Activated T-helper 1 cell treated with anti-CD3 and anti-CD28 coated beads, Interleukin-12 subunit alpha, Interleukin-12 subunit beta, Interleukin-2, Interleukin-4 antibody, amounts not matched to agents 30 ng/mL and 10 ng/mL and 1 ng/mL, durations not matched to agents 14 hours and 24 hours and 36 hours (primary cell): ENCODE results near the gene TOMM70. TPM values are rescaled to one million over a fixed set of nuclear protein-coding genes. Genes with fewer than 3 reads are reported as not detected.
A peak's percentile ranks its signal among the peaks of the same experiment; 100 is the strongest.

ENCODE experiments used
- DNase-seq: peaks from one replicate; pipeline ENCODE4 v3.0.0; 2021; ENCODE audit warnings: low spot score
- H3K27ac Mint-ChIP-seq: one replicate; pipeline ENCODE4 v1.8.0; 2021; ENCODE audit warnings: mild to moderate bottlenecking, mixed read lengths
- H3K27me3 Mint-ChIP-seq: one replicate; pipeline ENCODE4 v1.8.0; 2022; ENCODE audit warnings: mild to moderate bottlenecking, moderate library complexity, mixed read lengths; ENCODE audit not compliant: insufficient read depth
- H3K36me3 Mint-ChIP-seq: one replicate; pipeline ENCODE4 v1.8.0; 2021; ENCODE audit warnings: low read depth, mixed read lengths
- H3K4me1 Mint-ChIP-seq: one replicate; pipeline ENCODE4 v1.8.0; 2021; ENCODE audit warnings: low read depth, mixed read lengths
- H3K4me3 Mint-ChIP-seq: one replicate; pipeline ENCODE4 v1.8.0; 2021; ENCODE audit warnings: mild to moderate bottlenecking, moderate library complexity, mixed read lengths
- H3K9me3 Mint-ChIP-seq: one replicate; pipeline ENCODE4 v1.8.0; 2021; ENCODE audit warnings: mixed read lengths
- intact Hi-C: fragments of 100-400 bp; cut with micrococcal nuclease; formaldehyde crosslinking; loops from one replicate; pipeline ENCODE4 v1.15.1; 2024
- total RNA-seq: library from RNA; stranded (reverse); gene quantifications from 2 replicates; pipeline ENCODE4 v1.2.3, GENCODE V29; 2022

TOMM70 gene
- total RNA-seq, 1 donor from 2014 or later = 60.0 TPM

DNA sequence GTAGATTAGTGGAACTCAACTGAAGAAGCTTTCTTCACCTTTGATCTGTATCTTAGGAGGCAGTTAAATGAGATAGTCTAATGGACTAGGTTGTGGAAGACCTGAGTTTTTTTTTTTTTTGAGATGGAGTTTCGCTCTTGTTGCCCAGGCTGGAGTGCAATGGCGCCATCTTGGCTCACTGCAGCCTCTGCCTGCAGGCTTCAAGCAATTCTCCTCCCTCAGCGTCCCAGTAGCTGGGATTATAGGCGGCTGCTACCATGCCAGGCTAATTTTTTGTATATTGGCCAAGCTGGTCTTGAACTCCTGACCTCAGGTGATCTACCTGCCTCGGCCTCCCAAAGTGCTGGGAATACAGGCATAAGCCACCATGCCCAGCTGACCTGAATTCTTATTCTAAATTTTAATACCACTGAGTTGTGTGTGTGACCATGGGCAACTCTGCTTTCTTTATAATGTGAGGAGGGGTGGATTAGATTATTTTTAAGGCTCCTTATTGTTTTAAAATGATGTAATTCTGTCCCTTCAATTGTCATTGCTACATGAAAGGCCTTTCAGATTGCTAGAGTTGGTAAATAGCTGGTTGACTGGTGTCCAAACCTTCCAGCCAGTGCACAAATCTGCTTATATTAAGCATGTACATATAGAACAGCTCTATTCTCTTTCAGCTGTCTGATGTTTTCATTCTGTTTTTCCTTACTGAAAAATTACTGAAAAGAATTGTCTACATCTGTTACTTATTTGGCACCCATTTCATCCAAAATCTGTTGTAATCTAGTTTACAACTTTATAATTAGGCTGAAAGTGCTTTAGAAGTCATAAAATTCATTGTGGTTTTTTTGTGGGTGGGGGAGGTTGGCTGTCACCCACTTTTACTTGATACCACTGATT lies 2.7 kb upstream of the TOMM70 start:
- peaks cover 10% of the 10 kb centered on the region for H3K9me3 Mint-ChIP-seq
- no peak for DNase-seq
- intact Hi-C loops = loop anchor here (5.0 kb wide), 2 partner anchors 331 to 571 kb away; no protein-coding TSS in a partner anchor

DNA sequence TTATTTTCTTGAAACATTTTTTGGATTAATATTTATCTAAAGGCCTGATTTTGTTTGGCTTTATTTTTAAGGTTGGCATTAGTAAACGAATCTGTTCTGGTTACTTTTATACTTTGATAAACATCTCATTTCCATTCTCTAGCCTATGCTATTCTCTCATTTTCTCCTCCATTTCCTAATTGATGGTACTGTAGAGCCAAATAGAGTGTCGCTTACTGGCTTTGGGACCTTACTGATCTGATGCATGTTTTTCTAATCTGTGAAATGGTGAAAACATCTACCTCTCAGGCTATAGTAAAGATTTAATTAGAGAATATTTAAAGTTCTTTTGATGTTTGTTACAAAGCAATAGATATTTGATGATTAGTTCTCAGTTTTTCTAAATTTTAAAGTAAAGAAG lies 2.0 kb upstream of the TOMM70 start:
- H3K27ac Mint-ChIP-seq = peak overlapping the region; percentile 19
- H3K4me3 Mint-ChIP-seq = peak overlapping the region; percentile 96
- intact Hi-C loops = loop anchor here (5.0 kb wide), 2 partner anchors 331 to 571 kb away; no protein-coding TSS in a partner anchor
- no peak for DNase-seq
- H3K36me3 Mint-ChIP-seq = peaks cover 19% of the 10 kb centered on the region
- H3K9me3 Mint-ChIP-seq = peaks cover 8% of the 10 kb centered on the region
- peaks cover 2% of the 10 kb centered on the region for H3K27me3 Mint-ChIP-seq
- H3K4me1 Mint-ChIP-seq = peaks cover 56% of the 10 kb centered on the region

More for the DNA sequence above, 2.7 kb upstream of the TOMM70 start:
- Mint-ChIP-seq H3K36me3 (peaks cover 16% of the 10 kb centered on the region), H3K4me1 (peaks cover 52% of the 10 kb centered on the region), H3K27me3 (peaks cover 2% of the 10 kb centered on the region), H3K4me3 (peak overlapping the region; percentile 96), H3K27ac (no peak overlapping the region)

DNA sequence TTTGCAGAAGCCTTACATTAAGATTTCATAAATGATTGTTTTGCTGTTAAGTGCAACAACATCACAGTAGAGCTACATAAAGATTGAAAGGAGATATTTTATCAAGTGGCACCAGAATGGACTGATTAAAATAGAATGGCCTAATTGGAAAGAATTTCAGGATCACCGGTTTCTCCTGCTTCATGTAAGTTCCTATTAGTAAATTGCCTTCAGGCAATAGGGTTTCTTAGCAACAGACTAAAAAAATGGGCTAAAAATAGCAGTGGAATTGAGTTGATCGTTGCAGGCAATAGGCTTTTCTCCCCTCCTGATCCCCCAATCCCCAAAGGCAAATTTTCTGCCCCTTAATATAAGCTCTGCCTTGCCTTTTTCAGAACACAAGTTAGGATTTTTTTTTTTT lies 1.4 kb upstream of the TOMM70 start:
- H3K4me3 Mint-ChIP-seq = peak overlapping the region; percentile 96
- peaks cover 2% of the 10 kb centered on the region for H3K9me3 Mint-ChIP-seq
- H3K27me3 Mint-ChIP-seq = peaks cover 2% of the 10 kb centered on the region
- intact Hi-C loops = loop anchor here (5.0 kb wide), 2 partner anchors 330 to 570 kb away; no protein-coding TSS in a partner anchor
- peaks cover 56% of the 10 kb centered on the region for H3K4me1 Mint-ChIP-seq
- peak overlapping the region; percentile 99 for H3K27ac Mint-ChIP-seq
- DNase-seq = no peak
- peaks cover 14% of the 10 kb centered on the region for H3K36me3 Mint-ChIP-seq

DNA sequence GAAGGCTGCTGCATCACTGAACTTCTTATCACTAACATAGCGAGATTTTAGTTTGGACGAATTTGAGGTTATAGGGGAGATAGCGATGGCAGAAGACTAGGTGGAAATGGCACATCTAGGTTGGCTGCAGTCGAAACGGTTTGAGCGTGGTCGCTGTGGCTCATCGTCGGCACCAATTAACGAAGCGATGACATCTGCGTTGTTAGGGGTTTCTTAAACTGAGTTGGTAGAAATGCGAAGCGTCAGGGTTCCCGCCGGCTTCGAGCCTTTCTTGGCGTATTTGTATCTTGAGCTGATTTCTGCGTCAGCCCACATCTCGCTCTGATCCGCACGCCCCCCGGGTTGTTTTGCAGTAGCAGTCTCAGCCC lies 769 bp upstream of the TOMM70 start:
- Mint-ChIP-seq H3K4me3 (peak overlapping the region; percentile 96), H3K9me3 (no peaks in the 10 kb centered on the region), H3K4me1 (peaks cover 58% of the 10 kb centered on the region), H3K27ac (peak overlapping the region; percentile 99), H3K36me3 (peaks cover 12% of the 10 kb centered on the region), H3K27me3 (peaks cover 2% of the 10 kb centered on the region)
- peak; percentile 42 for DNase-seq
- intact Hi-C loops = loop anchor here (1.0 to 5.0 kb wide), 15 partner anchors 67 to 1377 kb away; partner anchors contain the start of genes CEP97, NIT2, NXPE3 and PCNP

DNA sequence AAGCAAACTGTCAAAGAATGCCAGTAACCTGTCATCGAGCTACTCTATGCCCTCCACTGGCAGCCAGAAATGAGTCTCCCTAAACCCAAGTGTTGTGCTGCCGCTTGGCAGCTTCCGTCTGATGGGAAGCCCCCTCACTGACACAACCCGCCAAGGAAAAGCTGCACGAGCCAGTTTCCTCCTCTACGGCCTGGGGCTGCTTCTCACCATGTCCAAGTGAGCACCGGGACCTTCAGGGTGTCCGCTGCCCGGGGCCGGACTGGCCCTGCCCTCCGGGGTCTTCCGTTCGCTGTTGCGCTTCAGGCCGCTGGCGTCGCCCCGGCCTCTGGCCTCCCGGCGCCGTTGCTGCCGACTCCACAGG lies 490 bp downstream of the TOMM70 start:
- peaks cover 60% of the 10 kb centered on the region for H3K4me1 Mint-ChIP-seq
- H3K27ac Mint-ChIP-seq = peak overlapping the region; percentile 78
- intact Hi-C loops = loop anchor here (2.0 to 5.0 kb wide), 10 partner anchors 82 to 1378 kb away; partner anchors contain the start of genes CEP97, NXPE3, PCNP and SENP7
- H3K4me3 Mint-ChIP-seq = peak overlapping the region; percentile 96
- peaks cover 2% of the 10 kb centered on the region for H3K27me3 Mint-ChIP-seq
- H3K9me3 Mint-ChIP-seq = no peaks in the 10 kb centered on the region
- DNase-seq = peak; percentile 38
- H3K36me3 Mint-ChIP-seq = peaks cover 10% of the 10 kb centered on the region

DNA sequence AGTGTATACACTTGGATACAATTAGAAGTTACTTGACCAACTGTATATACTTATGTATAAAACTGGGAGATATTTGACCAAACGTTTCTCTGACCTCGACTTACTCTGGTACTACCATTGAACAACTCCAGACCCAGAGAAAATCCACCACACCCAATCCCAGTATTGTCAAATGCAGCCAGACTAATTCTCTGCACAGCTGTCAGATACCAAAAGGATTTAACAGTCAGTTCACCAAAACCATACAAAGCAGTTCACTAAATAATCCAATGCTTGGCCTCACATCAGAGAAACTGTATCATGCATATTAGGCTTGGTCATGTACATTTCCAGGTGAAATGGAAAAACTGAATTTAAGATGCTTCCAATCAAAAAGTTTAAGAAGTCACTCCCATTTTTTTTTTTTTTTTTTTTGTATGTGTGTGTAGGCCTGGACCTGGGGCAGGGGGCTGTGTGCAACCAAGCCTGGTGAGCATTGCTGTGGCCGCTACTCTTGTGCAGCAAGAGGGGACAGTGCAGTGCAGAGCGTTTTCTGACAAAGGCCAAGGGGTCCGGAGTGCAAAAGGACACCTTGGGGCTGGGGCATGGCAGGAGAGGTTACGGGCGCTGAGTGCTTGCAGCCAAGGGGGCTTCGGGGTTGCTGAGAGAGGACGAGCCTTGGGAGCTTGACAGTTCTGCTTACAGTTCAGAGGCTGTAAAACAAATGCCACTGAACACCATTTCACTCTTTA lies 1.4 kb downstream of the TOMM70 start:
- Mint-ChIP-seq H3K36me3 (peaks cover 7% of the 10 kb centered on the region), H3K27ac (peak overlapping the region; percentile 71), H3K9me3 (no peaks in the 10 kb centered on the region), H3K27me3 (peaks cover 2% of the 10 kb centered on the region), H3K4me3 (peak overlapping the region; percentile 96), H3K4me1 (peaks cover 58% of the 10 kb centered on the region)
- no peak for DNase-seq
- intact Hi-C loops = loop anchor here (2.0 to 5.0 kb wide), 10 partner anchors 81 to 1379 kb away; partner anchors contain the start of genes CEP97, NXPE3, PCNP and SENP7

DNA sequence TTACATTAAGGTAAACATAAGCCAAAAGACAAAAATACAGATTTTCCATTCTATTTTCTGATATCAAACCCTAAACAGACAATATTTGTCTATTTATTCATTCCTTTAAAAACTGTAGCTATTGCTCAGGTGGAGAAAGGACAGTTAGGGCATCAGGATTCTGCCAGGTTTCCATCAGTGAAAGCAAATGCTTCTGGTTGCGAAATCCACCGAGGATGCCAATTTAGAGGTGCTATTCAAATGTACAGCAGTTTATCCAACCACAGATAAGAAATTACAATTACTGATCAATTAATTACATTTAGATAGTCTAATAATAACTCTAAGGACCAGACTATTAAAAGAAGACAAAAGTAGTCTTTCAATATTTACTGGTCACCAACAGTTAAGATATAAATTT lies 3.9 kb downstream of the TOMM70 start:
- Mint-ChIP-seq H3K9me3 (no peaks in the 10 kb centered on the region), H3K36me3 (peaks cover 10% of the 10 kb centered on the region), H3K27ac (no peak overlapping the region), H3K27me3 (peaks cover 2% of the 10 kb centered on the region), H3K4me1 (peaks cover 42% of the 10 kb centered on the region), H3K4me3 (no peak overlapping the region)
- DNase-seq = no peak
- intact Hi-C loops = no loop called here

DNA sequence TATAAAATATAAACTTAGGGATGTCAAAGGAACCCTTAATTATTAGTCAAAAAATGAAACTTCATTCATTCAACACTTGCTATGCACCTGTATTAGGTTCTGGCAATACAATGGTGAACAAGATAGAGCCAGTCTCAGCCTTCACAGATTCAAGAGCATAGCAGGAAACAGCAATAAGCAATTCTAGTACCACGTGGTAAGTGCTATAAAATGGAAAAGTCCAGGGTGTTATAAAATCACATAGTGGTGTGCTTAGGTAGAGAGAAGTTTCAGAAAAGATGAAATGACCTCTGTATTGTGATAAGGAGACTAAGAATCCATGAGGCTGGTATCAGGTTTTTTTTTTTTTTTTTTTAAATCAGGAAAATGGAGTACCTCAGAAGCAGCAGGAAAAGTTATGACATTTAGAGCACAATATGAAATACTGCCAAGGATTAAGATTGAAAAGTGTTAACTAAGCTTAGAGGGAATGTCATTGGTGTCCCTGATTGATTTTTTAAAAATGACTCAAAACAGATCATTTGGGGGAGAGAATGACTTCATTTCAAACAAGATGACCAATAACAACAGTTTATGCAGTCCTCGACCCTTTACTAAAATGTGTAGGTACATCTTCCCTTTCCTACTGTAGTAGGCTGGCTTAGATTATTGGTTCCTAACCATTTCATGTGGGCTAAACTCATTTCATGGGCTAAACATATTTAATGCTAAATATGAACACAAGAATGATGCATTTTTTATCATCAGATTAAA lies 5.0 kb downstream of the TOMM70 start:
- Mint-ChIP-seq H3K9me3 (no peaks in the 10 kb centered on the region), H3K36me3 (peaks cover 10% of the 10 kb centered on the region), H3K4me3 (no peak overlapping the region), H3K27me3 (peaks cover under 1% of the 10 kb centered on the region), H3K27ac (no peak overlapping the region), H3K4me1 (peaks cover 32% of the 10 kb centered on the region)
- no peak for DNase-seq
- intact Hi-C loops = no loop called here

DNA sequence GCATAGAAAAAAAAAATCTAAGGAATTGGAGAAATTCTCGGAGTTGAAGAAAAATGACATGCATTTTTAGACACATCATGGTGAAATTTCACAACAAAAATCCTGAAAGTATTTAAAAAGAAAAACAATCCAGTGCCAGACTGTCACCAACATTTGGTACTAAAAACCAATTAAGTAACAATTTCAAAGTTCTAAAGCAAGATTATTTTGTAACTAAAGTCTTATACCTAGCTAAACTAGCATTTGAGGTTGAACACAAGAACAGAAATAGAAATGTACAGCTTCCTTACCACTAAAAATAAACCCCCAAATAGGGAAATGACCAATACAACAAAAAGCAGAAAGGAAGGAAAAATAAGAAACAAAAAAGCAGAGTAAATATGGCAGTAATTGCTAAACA lies 11.9 kb downstream of the TOMM70 start:
- peaks cover 13% of the 10 kb centered on the region for H3K9me3 Mint-ChIP-seq
- no peak overlapping the region for H3K4me3 Mint-ChIP-seq
- H3K36me3 Mint-ChIP-seq = peaks cover 35% of the 10 kb centered on the region
- no peak overlapping the region for H3K27ac Mint-ChIP-seq
- DNase-seq = no peak
- H3K27me3 Mint-ChIP-seq = no peaks in the 10 kb centered on the region
- intact Hi-C loops = no loop called here
- H3K4me1 Mint-ChIP-seq = peaks cover 16% of the 10 kb centered on the region

DNA sequence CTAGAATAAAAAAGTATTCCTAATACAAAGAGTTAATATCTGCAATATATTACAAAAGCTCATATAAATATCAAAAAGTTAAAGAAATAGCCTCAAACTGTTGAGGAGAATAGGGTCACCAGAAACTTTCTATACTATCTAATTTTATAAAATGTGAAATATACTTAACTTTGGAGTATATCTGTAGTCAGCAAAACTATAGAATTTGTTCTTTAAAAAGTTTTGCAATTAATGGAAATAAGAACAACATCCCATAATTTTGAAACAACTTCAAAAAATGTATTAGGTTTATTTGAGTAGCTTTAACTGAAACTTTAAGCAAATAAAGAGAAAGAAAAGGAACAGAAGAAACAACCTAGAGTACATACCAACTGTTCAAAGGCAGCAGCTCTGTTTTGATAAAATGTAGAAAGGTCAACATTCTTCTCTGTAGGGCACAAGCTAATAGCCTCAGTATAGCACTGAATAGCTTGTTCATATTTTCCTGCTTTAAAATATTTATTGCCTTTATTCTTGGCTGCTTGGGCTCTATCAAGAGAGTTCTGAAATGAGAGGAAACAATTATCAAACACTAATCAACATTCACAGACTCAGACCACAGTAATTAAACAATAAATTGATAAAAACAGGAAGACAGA lies 14.3 kb downstream of the TOMM70 start:
- Mint-ChIP-seq H3K4me3 (no peak overlapping the region), H3K4me1 (peaks cover 11% of the 10 kb centered on the region), H3K27me3 (no peaks in the 10 kb centered on the region), H3K27ac (no peak overlapping the region), H3K36me3 (peaks cover 32% of the 10 kb centered on the region), H3K9me3 (peaks cover 13% of the 10 kb centered on the region)
- intact Hi-C loops = no loop called here
- DNase-seq = no peak

DNA sequence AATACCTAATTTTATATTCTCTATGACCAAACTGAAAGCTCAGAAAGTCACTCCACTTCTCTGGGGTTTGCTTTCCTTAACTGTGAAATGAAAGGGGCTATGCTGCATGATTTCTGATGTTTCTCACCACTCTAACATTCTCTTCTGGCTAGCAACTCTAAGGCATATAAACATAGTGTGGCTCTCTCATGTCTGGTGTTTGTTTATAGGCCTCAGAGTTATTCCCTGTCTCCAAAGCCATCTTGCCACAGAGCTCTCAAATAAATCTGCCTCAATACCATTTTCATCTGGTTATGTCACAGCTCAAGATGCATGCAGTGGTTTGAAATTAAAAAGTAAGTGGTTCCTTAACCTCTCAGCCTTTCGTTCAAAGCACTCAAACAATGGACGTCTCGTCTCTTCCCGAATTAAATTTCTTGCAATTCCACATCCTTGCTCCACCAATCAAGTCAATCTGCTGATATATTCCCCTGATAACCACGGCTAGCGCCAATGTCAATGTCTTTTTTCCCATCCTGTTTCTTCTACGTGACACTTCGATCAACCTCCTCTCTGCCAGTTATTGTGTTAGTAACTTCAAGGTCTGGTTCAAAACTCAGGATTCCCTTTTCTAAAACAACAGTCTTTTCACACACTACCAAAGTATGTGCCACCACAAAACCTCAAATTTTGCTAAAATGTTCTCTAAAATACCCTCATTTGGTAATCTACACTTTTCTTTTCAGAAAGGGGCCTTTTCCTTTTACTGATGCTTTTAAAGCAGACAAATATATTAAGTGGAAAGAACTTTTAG lies 16.0 kb downstream of the TOMM70 start:
- Mint-ChIP-seq H3K9me3 (peaks cover 13% of the 10 kb centered on the region), H3K36me3 (peaks cover 32% of the 10 kb centered on the region), H3K4me1 (peaks cover 11% of the 10 kb centered on the region), H3K27me3 (no peaks in the 10 kb centered on the region), H3K4me3 (no peak overlapping the region), H3K27ac (no peak overlapping the region)
- intact Hi-C loops = no loop called here
- DNase-seq = no peak
